ENCODE results near the gene DGKD. TPM values are rescaled to one million over a fixed set of nuclear protein-coding genes. Genes with fewer than 3 reads are reported as not detected.

The DGKD gene
- total RNA-seq, 1 donor from 2014 or later: 17.7 TPM

- Mint-ChIP-seq H3K27me3 (ENCODE audit: low read depth, unreplicated experiment) (no peaks in the 10 kb centered on the region), H3K9me3 (ENCODE audit: unreplicated experiment) (no peaks in the 10 kb centered on the region), H3K36me3 (ENCODE audit: low read depth, unreplicated experiment) (peaks cover 12% of the 10 kb centered on the region), H3K4me1 (ENCODE audit: low read depth, unreplicated experiment) (peaks cover 7% of the 10 kb centered on the region), H3K4me3 (ENCODE audit: unreplicated experiment) (no peak overlapping the region), H3K27ac (ENCODE audit: unreplicated experiment) (no peak overlapping the region)
- Histone ChIP-seq H4K20me1 (ENCODE audit: insufficient read depth, low read length) (peaks cover 4% of the 10 kb centered on the region), H3K4me1 (ENCODE audit: insufficient read depth, low read length) (peaks cover 2% of the 10 kb centered on the region), H3K79me2 (ENCODE audit: insufficient read depth, low read length) (no peaks in the 10 kb centered on the region), H3K4me2 (ENCODE audit: low read length) (no peak overlapping the region), H3K27ac (ENCODE audit: low read depth, low read length) (no peak overlapping the region), H3K9me3 (ENCODE audit: insufficient read depth, low read depth, low read length) (no peaks in the 10 kb centered on the region), H3K27me3 (ENCODE audit: insufficient read depth, low read length) (no peaks in the 10 kb centered on the region), H3K9ac (ENCODE audit: low read length) (no peak overlapping the region), H3K4me3 (ENCODE audit: insufficient read depth, low read depth, low read length) (no peak overlapping the region), H3K36me3 (ENCODE audit: insufficient read depth, low read length) (no peaks in the 10 kb centered on the region), H2AFZ (ENCODE audit: low read depth, low read length) (no peak overlapping the region)
- TF ChIP-seq EZH2 (IDR thresholded peaks at IDR 0.05; ENCODE audit: insufficient read depth, low read length) (no peak), CTCF (IDR thresholded peaks at IDR 0.05; ENCODE audit: insufficient read depth, low read depth, low read length) (no peak)
- FAIRE-seq: no peak
- no peak for DNase-seq (ENCODE audit: low read depth)
Measured at GRCh38 chr2:233400961-233401360, 46.7 kb downstream of the DGKD start.

GRCh38 chr2:233402346-233402745 lies 48.1 kb downstream of the DGKD start:
- H3K36me3 ChIP-seq (ENCODE audit: insufficient read depth, low read length): no peaks in the 10 kb centered on the region
- H3K9me3 Mint-ChIP-seq (ENCODE audit: unreplicated experiment): no peaks in the 10 kb centered on the region
- H3K4me1 Mint-ChIP-seq (ENCODE audit: low read depth, unreplicated experiment): peaks cover 8% of the 10 kb centered on the region
- no peak overlapping the region for H3K27ac ChIP-seq (ENCODE audit: low read depth, low read length)
- no peaks in the 10 kb centered on the region for H3K27me3 ChIP-seq (ENCODE audit: insufficient read depth, low read length)
- DNase-seq (ENCODE audit: low read depth) (no peak), FAIRE-seq (no peak)
- H3K9me3 ChIP-seq (ENCODE audit: insufficient read depth, low read depth, low read length): no peaks in the 10 kb centered on the region
- no peak overlapping the region for H2AFZ ChIP-seq (ENCODE audit: low read depth, low read length)
- peaks cover 7% of the 10 kb centered on the region for H3K36me3 Mint-ChIP-seq (ENCODE audit: low read depth, unreplicated experiment)
- H3K9ac ChIP-seq (ENCODE audit: low read length): no peak overlapping the region
- H3K27ac Mint-ChIP-seq (ENCODE audit: unreplicated experiment): no peak overlapping the region
- H4K20me1 ChIP-seq (ENCODE audit: insufficient read depth, low read length): no peaks in the 10 kb centered on the region
- H3K79me2 ChIP-seq (ENCODE audit: insufficient read depth, low read length): no peaks in the 10 kb centered on the region
- TF ChIP-seq CTCF (IDR thresholded peaks at IDR 0.05; ENCODE audit: insufficient read depth, low read depth, low read length) (no peak), EZH2 (IDR thresholded peaks at IDR 0.05; ENCODE audit: insufficient read depth, low read length) (no peak)
- no peak overlapping the region for H3K4me3 ChIP-seq (ENCODE audit: insufficient read depth, low read depth, low read length)
- no peak overlapping the region for H3K4me3 Mint-ChIP-seq (ENCODE audit: unreplicated experiment)
- no peak overlapping the region for H3K4me2 ChIP-seq (ENCODE audit: low read length)
- peaks cover 2% of the 10 kb centered on the region for H3K4me1 ChIP-seq (ENCODE audit: insufficient read depth, low read length)
- H3K27me3 Mint-ChIP-seq (ENCODE audit: low read depth, unreplicated experiment): no peaks in the 10 kb centered on the region

GRCh38 chr2:233402789-233403188 lies 48.5 kb downstream of the DGKD start:
- no peak overlapping the region for H3K9ac ChIP-seq (ENCODE audit: low read length)
- H2AFZ ChIP-seq (ENCODE audit: low read depth, low read length): no peak overlapping the region
- H3K4me3 Mint-ChIP-seq (ENCODE audit: unreplicated experiment): no peak overlapping the region
- no peaks in the 10 kb centered on the region for H3K9me3 ChIP-seq (ENCODE audit: insufficient read depth, low read depth, low read length)
- H3K36me3 ChIP-seq (ENCODE audit: insufficient read depth, low read length): no peaks in the 10 kb centered on the region
- H3K27ac ChIP-seq (ENCODE audit: low read depth, low read length): no peak overlapping the region
- H3K9me3 Mint-ChIP-seq (ENCODE audit: unreplicated experiment): no peaks in the 10 kb centered on the region
- no peak overlapping the region for H3K27ac Mint-ChIP-seq (ENCODE audit: unreplicated experiment)
- FAIRE-seq (no peak), DNase-seq (ENCODE audit: low read depth) (no peak)
- peaks cover 2% of the 10 kb centered on the region for H3K4me1 ChIP-seq (ENCODE audit: insufficient read depth, low read length)
- peaks cover 8% of the 10 kb centered on the region for H3K4me1 Mint-ChIP-seq (ENCODE audit: low read depth, unreplicated experiment)
- no peaks in the 10 kb centered on the region for H3K79me2 ChIP-seq (ENCODE audit: insufficient read depth, low read length)
- TF ChIP-seq EZH2 (IDR thresholded peaks at IDR 0.05; ENCODE audit: insufficient read depth, low read length) (no peak), CTCF (IDR thresholded peaks at IDR 0.05; ENCODE audit: insufficient read depth, low read depth, low read length) (no peak)
- no peaks in the 10 kb centered on the region for H4K20me1 ChIP-seq (ENCODE audit: insufficient read depth, low read length)
- H3K36me3 Mint-ChIP-seq (ENCODE audit: low read depth, unreplicated experiment): peaks cover 7% of the 10 kb centered on the region
- no peak overlapping the region for H3K4me2 ChIP-seq (ENCODE audit: low read length)
- H3K4me3 ChIP-seq (ENCODE audit: insufficient read depth, low read depth, low read length): no peak overlapping the region
- H3K27me3 ChIP-seq (ENCODE audit: insufficient read depth, low read length): no peaks in the 10 kb centered on the region
- no peaks in the 10 kb centered on the region for H3K27me3 Mint-ChIP-seq (ENCODE audit: low read depth, unreplicated experiment)
